GM12875 (cell line): Measurements from ENCODE around the gene RASA3.

Experiments
- H3K4me3 ChIP-seq: one replicate; pipeline ENCODE4 v1.5.1; 2011; ENCODE audit warnings: low read depth, low read length, control low read depth
- TF ChIP-seq, protein P1 (sequence below): IDR thresholded peaks from 2 replicates; pipeline ENCODE4 v1.5.1; 2011; ENCODE audit warnings: low read depth, mild to moderate bottlenecking, control low read depth, inconsistent platforms, low read length, moderate library complexity, borderline replicate concordance; ENCODE audit not compliant: insufficient read depth

Gene RASA3

DNA sequence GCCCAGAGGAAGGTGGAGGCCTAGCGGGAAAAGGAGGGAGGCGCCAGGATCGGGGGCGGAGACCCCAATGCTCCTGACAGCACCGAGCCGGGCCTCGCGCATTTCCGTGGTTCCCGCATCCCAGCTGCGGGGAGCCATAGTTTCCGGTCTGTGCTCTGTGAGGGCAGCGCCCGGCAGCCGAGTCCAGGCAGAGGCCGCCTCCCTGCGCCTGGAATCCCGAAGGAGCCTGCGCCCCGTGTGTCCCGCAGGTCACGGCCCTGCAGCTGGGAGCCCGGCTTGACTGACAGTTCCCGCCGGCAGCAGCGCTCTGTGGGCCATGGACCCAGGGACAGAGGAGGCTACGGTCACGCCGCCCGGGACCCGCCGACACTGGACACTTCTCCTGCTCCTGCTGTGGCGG lies 84.0 kb downstream of the RASA3 start:
- TF ChIP-seq, protein P1, sequence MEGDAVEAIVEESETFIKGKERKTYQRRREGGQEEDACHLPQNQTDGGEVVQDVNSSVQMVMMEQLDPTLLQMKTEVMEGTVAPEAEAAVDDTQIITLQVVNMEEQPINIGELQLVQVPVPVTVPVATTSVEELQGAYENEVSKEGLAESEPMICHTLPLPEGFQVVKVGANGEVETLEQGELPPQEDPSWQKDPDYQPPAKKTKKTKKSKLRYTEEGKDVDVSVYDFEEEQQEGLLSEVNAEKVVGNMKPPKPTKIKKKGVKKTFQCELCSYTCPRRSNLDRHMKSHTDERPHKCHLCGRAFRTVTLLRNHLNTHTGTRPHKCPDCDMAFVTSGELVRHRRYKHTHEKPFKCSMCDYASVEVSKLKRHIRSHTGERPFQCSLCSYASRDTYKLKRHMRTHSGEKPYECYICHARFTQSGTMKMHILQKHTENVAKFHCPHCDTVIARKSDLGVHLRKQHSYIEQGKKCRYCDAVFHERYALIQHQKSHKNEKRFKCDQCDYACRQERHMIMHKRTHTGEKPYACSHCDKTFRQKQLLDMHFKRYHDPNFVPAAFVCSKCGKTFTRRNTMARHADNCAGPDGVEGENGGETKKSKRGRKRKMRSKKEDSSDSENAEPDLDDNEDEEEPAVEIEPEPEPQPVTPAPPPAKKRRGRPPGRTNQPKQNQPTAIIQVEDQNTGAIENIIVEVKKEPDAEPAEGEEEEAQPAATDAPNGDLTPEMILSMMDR, result no peak
- no peak overlapping the region for H3K4me3 ChIP-seq

DNA sequence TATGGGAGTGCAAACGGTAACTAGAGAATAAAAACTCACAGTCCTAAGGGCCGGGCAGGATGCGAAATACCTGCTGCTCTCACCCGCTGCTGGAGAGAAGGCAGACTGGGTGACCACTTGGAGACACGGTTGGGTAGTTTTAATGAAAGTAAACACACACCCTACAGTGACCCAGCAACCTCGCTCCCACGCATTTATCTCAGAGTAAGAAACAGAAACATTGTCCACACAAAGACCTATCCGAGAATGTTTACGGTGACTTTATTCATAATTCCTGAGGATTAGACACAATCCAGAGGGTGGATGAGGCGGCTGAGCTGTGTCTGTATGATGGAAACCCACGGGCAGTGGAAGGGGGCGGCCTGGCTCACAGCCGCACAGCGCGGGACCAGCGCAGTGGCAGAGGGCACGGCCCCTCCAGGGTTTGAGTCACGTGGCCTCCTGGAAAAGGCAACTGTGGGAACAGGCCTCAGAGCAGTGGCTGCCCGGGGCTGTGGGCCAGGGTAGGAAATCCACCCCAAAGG lies 85.0 kb downstream of the RASA3 start:
- TF ChIP-seq, protein P1, result no peak

DNA sequence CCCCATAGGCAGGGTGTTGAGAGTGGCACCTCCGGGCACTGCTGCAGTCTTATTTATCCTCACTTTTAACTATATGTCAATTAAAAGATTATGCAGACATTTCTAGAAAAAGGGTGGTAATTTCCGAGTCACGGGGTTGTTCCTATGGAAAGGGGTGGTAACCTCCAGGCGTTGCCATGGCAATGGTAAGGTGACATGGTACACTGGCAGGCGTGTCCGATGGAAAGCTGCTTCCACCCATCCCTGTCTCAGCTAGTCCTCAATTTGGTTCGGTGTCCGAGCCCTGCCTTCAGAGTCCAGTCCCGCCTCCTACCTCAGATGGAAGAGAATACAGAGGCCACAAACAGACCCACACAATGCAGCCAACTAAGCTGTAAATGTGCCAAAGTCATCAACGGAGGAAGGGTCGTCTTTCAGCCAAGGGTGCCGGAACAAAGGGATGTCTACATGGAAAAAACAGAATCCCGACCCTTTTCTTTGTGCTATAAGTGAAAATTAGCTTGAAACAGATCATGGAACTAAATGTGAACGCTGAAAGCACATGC lies 85.9 kb downstream of the RASA3 start:
- H3K4me3 ChIP-seq, result no peak overlapping the region
- TF ChIP-seq, protein P1, result no peak

More for the DNA sequence above, 85.0 kb downstream of the RASA3 start:
- peak overlapping the region; percentile 10 for H3K4me3 ChIP-seq

DNA sequence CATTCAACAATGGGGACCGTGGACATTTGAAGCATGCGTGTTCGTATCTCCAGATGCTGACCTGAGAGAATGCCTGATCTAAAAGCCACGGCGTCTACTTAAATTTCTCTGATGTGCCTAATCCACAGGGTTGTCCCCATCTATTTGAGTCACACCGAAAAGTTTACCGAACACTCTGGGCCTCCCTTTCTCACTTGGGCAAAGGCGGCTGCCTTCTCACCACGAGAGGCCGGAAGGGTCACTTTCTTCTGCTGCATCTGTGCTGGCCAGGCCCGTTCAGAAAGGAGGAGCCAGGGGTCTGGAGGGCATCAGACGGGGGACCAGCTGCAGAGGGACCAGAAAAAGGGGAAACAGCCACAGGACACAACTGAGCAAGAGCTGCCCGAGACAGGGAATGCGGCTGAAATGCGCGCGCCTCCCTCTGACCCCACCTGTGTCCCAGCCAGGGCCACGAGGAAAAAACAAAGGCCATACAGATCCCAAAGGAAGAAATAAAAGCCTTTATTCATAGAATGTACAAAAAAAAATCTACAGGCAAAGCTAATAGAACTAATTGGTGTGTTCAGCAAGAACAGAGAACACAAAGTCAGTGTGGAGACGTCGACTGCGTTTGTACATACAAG lies 87.2 kb downstream of the RASA3 start:
- TF ChIP-seq, protein P1, result no peak
- no peak overlapping the region for H3K4me3 ChIP-seq

- TF ChIP-seq, protein P1, result no peak
- H3K4me3 ChIP-seq, result no peak overlapping the region
Observed at GRCh38 chr13:114044486-114044885, 87.9 kb downstream of the RASA3 start.

DNA sequence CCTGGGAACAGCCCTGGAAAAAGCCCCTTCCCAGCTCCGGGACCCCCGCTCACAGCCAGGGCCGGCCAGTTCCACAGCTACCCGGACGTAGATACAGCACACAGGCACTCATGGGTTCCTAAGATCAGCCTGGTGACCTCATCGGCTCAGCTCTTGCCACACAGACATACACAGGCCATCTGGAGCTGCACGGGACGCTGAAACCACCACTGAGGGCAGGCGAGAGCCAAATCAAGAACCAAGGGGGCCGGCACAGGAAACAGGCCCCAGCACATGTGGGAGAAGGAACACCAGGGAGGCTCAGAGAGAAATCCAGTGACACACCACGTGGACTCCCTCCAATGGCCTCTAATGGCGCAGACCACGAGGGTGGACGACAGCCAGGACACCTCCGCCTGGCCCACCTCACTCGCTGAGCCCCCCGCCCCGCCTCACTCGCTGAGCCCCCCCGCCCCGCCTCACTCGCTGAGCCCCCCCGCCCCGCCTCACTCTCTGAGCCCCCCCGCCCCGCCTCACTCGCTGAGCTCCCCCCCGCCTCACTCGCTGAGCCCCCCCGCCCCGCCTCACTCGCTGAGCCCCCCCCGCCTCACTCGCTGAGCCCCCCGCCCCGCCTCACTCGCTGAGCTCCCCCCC lies 88.9 kb downstream of the RASA3 start:
- TF ChIP-seq, protein P1, result peak; percentile 39; the same call in 1 of the 2 replicates
- no peak overlapping the region for H3K4me3 ChIP-seq
